ENCODE data around the gene FOSL1. TPM values are rescaled to one million over a fixed set of nuclear protein-coding genes. Genes with fewer than 3 reads are reported as not detected.

The FOSL1 gene
- total RNA-seq, 2 experiments from 2014 or later = 0.88 TPM; not detected in 1

- H3K4me1 ChIP-seq (ENCODE audit: insufficient read depth, low read length, poor library complexity, severe bottlenecking) = peaks cover 22% of the 10 kb centered on the region
- H3K36me3 ChIP-seq (ENCODE audit: insufficient read depth, low read length) = peaks cover 8% of the 10 kb centered on the region; the same call in 1 of the 2 replicates
- peak; percentile 99 for DNase-seq (ENCODE audit: low spot score)
- peak within 1 kb of the TSS; percentile 33 for H2AFZ ChIP-seq (ENCODE audit: low read length)
- intact Hi-C loops (cut with micrococcal nuclease; ENCODE audit: unreplicated experiment) = loop anchor here (1.0 to 2.0 kb wide), 4 partner anchors 18 to 83 kb away; partner anchors contain the start of genes BANF1, CCDC85B, CFL1 and EIF1AD
- no peaks in the 10 kb centered on the region for H4K20me1 ChIP-seq (ENCODE audit: insufficient read depth, low read length)
- H3K9me3 ChIP-seq (ENCODE audit: low read length) = no peaks in the 10 kb centered on the region
- no peaks in the 10 kb centered on the region for H3K9me2 ChIP-seq (ENCODE audit: insufficient read depth, low read length)
- CTCF ChIA-PET (ENCODE audit: unreplicated experiment) = no interaction called here
- peak within 1 kb of the TSS; percentile 54 for H3K27ac ChIP-seq (ENCODE audit: low read depth, low read length, poor library complexity, severe bottlenecking)
- H3K4me2 ChIP-seq (ENCODE audit: low read length) = peak within 1 kb of the TSS; percentile 94
- H3K79me2 ChIP-seq (ENCODE audit: insufficient read depth, low read depth, low read length) = peaks cover 11% of the 10 kb centered on the region; the same call in 1 of the 2 replicates
- POLR2A ChIA-PET = no interaction called here
- BruUV-seq (replicated peaks) = no TSS peak
- TF ChIP-seq CTCF (conservative IDR thresholded peaks at IDR 0.05; ENCODE audit: low read length) = no peak
- no peak for TF ChIP-seq EZH2phosphoT487 (IDR thresholded peaks at IDR 0.05; ENCODE audit: borderline replicate concordance, low read depth, low read length)
- H3K4me3 ChIP-seq (ENCODE audit: low read depth, low read length, poor library complexity, severe bottlenecking) = peak within 1 kb of the TSS; percentile 85
These were observed 19.0 kb upstream of the FOSL1 start, which contains the start of gene DRAP1 for GRCh38 chr11:65919141-65919572. Gene DRAP1, plus strand, starts transcription at chr11:65919426. Its CDS starts 76 bp downstream, at chr11:65919502.

GRCh38 chr11:65918211-65919140, 18.3 kb upstream of the FOSL1 start, which contains the start of gene C11orf68:
Gene C11orf68, minus strand, starts transcription at chr11:65919062. Its CDS starts 31 bp downstream, at chr11:65919031.
- no peak for DNase-seq (ENCODE audit: low spot score)
- H3K4me2 ChIP-seq (ENCODE audit: low read length) = peak within 1 kb of the TSS; percentile 94
- TSS peak; percentile 63 for BruUV-seq (replicated peaks)
- ChIA-PET POLR2A (interaction anchor here (0.6 kb wide), 1 partner anchor 68 kb away, joined by 3 read pairs; no protein-coding TSS in a partner anchor), CTCF (ENCODE audit: unreplicated experiment) (no interaction called here)
- no peaks in the 10 kb centered on the region for H4K20me1 ChIP-seq (ENCODE audit: insufficient read depth, low read length)
- intact Hi-C loops (cut with micrococcal nuclease; ENCODE audit: unreplicated experiment) = loop anchor here (1.0 to 2.0 kb wide), 4 partner anchors 18 to 84 kb away; partner anchors contain the start of genes BANF1, CCDC85B, CFL1 and EIF1AD
- peak within 1 kb of the TSS; percentile 33 for H2AFZ ChIP-seq (ENCODE audit: low read length)
- no peaks in the 10 kb centered on the region for H3K9me2 ChIP-seq (ENCODE audit: insufficient read depth, low read length)
- peaks cover 8% of the 10 kb centered on the region; the same call in 1 of the 2 replicates for H3K36me3 ChIP-seq (ENCODE audit: insufficient read depth, low read length)
- peak within 1 kb of the TSS; percentile 54 for H3K27ac ChIP-seq (ENCODE audit: low read depth, low read length, poor library complexity, severe bottlenecking)
- H3K9me3 ChIP-seq (ENCODE audit: low read length) = no peaks in the 10 kb centered on the region
- TF ChIP-seq EZH2phosphoT487 (IDR thresholded peaks at IDR 0.05; ENCODE audit: borderline replicate concordance, low read depth, low read length) = no peak
- TF ChIP-seq CTCF (conservative IDR thresholded peaks at IDR 0.05; ENCODE audit: low read length) = no peak
- peaks cover 11% of the 10 kb centered on the region; the same call in 1 of the 2 replicates for H3K79me2 ChIP-seq (ENCODE audit: insufficient read depth, low read depth, low read length)
- peaks cover 22% of the 10 kb centered on the region for H3K4me1 ChIP-seq (ENCODE audit: insufficient read depth, low read length, poor library complexity, severe bottlenecking)
- peak within 1 kb of the TSS; percentile 85 for H3K4me3 ChIP-seq (ENCODE audit: low read depth, low read length, poor library complexity, severe bottlenecking)

Data from OCI-LY7 (cell line).